Thyroid gland (tissue), 4 donors: ENCODE measurements around the gene IFT122.

Experiments
- CTCF ChIP-seq, 6 experiments: fragments of 200-600 bp in 3 of 6; fragments of 450-650 bp in 3 of 6; sonication (generic) in 3 of 6; IDR thresholded peaks; one replicate each; pipeline ENCODE4 v1.5.1; 2016 to 2019; ENCODE audit warnings: antibody characterized with exemption in 6 of 6, mild to moderate bottlenecking in 2 of 6, inconsistent platforms in 1 of 6, moderate library complexity in 1 of 6
- POLR2A ChIP-seq, 2 donors: fragments of 450-650 bp; IDR thresholded peaks; one replicate each; pipeline ENCODE4 v1.6.1; 2017; ENCODE audit warnings: antibody characterized with exemption in 2 of 2, mild to moderate bottlenecking in 2 of 2, moderate library complexity in 1 of 2

GRCh38 chr3:129439226-129439816 lies 703 bp upstream of the IFT122 start:
- TF ChIP-seq CTCF (IDR thresholded peaks at IDR 0.05): no peak
- TF ChIP-seq POLR2A (IDR thresholded peaks at IDR 0.05): no peak
